Measurements from ENCODE around the gene PARD3B.

Gene PARD3B

GRCh38 chr2:204515416-204515815 lies 29.9 kb upstream of the PARD3B start:
- no peak for DNase-seq (ENCODE audit: low spot score)
- in situ Hi-C loops (cut with MboI; ENCODE audit: low sequenced_read_pairs, unreplicated experiment): no loop called here
- TF ChIP-seq CTCF (IDR thresholded peaks at IDR 0.05; ENCODE audit: borderline replicate concordance, control extremely low read depth, extremely low read depth, insufficient read depth, missing control alignments): no peak

GRCh38 chr2:204517154-204517553 lies 28.1 kb upstream of the PARD3B start:
- DNase-seq (ENCODE audit: low spot score): no peak
- in situ Hi-C loops (cut with MboI; ENCODE audit: low sequenced_read_pairs, unreplicated experiment): no loop called here
- TF ChIP-seq CTCF (IDR thresholded peaks at IDR 0.05; ENCODE audit: borderline replicate concordance, control extremely low read depth, extremely low read depth, insufficient read depth, missing control alignments): no peak

- in situ Hi-C loops (cut with MboI; ENCODE audit: low sequenced_read_pairs, unreplicated experiment): no loop called here
- no peak for TF ChIP-seq CTCF (IDR thresholded peaks at IDR 0.05; ENCODE audit: borderline replicate concordance, control extremely low read depth, extremely low read depth, insufficient read depth, missing control alignments)
- no peak for DNase-seq (ENCODE audit: low spot score)
These were observed 15.3 kb upstream of the PARD3B start for GRCh38 chr2:204529795-204530463.

- DNase-seq (ENCODE audit: low spot score): no peak
- no peak for TF ChIP-seq CTCF (IDR thresholded peaks at IDR 0.05; ENCODE audit: borderline replicate concordance, control extremely low read depth, extremely low read depth, insufficient read depth, missing control alignments)
- in situ Hi-C loops (cut with MboI; ENCODE audit: low sequenced_read_pairs, unreplicated experiment): no loop called here
These were observed 14.8 kb upstream of the PARD3B start for GRCh38 chr2:204530464-204530805.

GRCh38 chr2:204533629-204534370 lies 11.5 kb upstream of the PARD3B start:
- in situ Hi-C loops (cut with MboI; ENCODE audit: low sequenced_read_pairs, unreplicated experiment): no loop called here
- no peak for TF ChIP-seq CTCF (IDR thresholded peaks at IDR 0.05; ENCODE audit: borderline replicate concordance, control extremely low read depth, extremely low read depth, insufficient read depth, missing control alignments)
- no peak for DNase-seq (ENCODE audit: low spot score)

- no peak for TF ChIP-seq CTCF (IDR thresholded peaks at IDR 0.05; ENCODE audit: borderline replicate concordance, control extremely low read depth, extremely low read depth, insufficient read depth, missing control alignments)
- in situ Hi-C loops (cut with MboI; ENCODE audit: low sequenced_read_pairs, unreplicated experiment): no loop called here
- no peak for DNase-seq (ENCODE audit: low spot score)
These were observed 9.9 kb upstream of the PARD3B start for GRCh38 chr2:204535356-204535755.

Measured in GM13976 (cell line).